Peyer's patch (tissue), 4 donors: Measurements from ENCODE around the gene SNRPD2. TPM values are rescaled to one million over a fixed set of nuclear protein-coding genes. Genes with fewer than 3 reads are reported as not detected.
A peak's percentile ranks its signal among the peaks of the same experiment; 100 is the strongest.
"Not testable (repeated sequence)": the region's sequence is repeated elsewhere in the genome, so short reads cannot be mapped to it uniquely, and the experiment has no call there.

Experiments used
- DNase-seq, 3 donors: peaks; one replicate each; pipeline ENCODE4 v3.0.0-alpha.2; 2017 to 2019
- H3K27ac ChIP-seq, 4 donors: fragments of 200-600 bp; sonication (generic); one replicate each; pipeline ENCODE4 v1.5.1; 2016 to 2019
- H3K27me3 ChIP-seq, 2 donors: fragments of 200-600 bp; sonication (generic); one replicate each; pipeline ENCODE4 v1.5.1; 2019
- H3K36me3 ChIP-seq, 3 donors: fragments of 200-600 bp; sonication (generic); one replicate each; pipeline ENCODE4 v1.5.1; 2016 to 2019
- H3K4me1 ChIP-seq, 4 donors: fragments of 200-600 bp; sonication (generic); one replicate each; pipeline ENCODE4 v1.5.1; 2016 to 2019
- H3K4me3 ChIP-seq, 4 donors: fragments of 200-600 bp; sonication (generic); 1 replicate in 3 of 4; 2 replicates in 1 of 4; pipeline ENCODE4 v1.5.1; 2016 to 2019; ENCODE audit warnings: mild to moderate bottlenecking in 1 of 4
- H3K9me3 ChIP-seq, 4 donors: fragments of 200-600 bp; sonication (generic); one replicate each; pipeline ENCODE4 v1.5.1; 2016 to 2019; ENCODE audit warnings: mild to moderate bottlenecking in 1 of 4
- CTCF ChIP-seq, 6 experiments: fragments of 450-650 bp in 4 of 6; fragments of 200-600 bp in 2 of 6; sonication (generic) in 1 of 6; IDR thresholded peaks; one replicate each; pipeline ENCODE4 v1.5.1; 2017 to 2019; ENCODE audit warnings: antibody characterized with exemption in 6 of 6, mild to moderate bottlenecking in 3 of 6, moderate library complexity in 1 of 6
- POLR2A ChIP-seq, 2 donors: fragments of 450-650 bp; IDR thresholded peaks; one replicate each; pipeline ENCODE4 v1.5.1; 2017; ENCODE audit warnings: antibody characterized with exemption in 2 of 2, mild to moderate bottlenecking in 2 of 2, moderate library complexity in 2 of 2
- total RNA-seq, 4 donors: library from RNA; depleted of rRNA; stranded (reverse); fragments of >200 nt; gene quantifications; one replicate each; pipeline ENCODE4 v1.1.0, GENCODE V29; 2016

SNRPD2 gene
- total RNA-seq, 4 donors from 2014 or later = 47.3 to 86.2 (median 67.3) TPM

GRCh38 chr19:45687599-45687998 lies 4.2 kb downstream of the SNRPD2 start:
- Histone ChIP-seq H3K9me3 (no peaks in the 10 kb centered on the region), H3K27me3 (no peaks in the 10 kb centered on the region), H3K36me3 (peaks cover 0 to 34% (median 0%) of the 10 kb centered on the region in 3 donors), H3K27ac (no peak overlapping the region), H3K4me1 (peaks cover 0 to 9% (median 5%) of the 10 kb centered on the region in 4 donors), H3K4me3 (no peak overlapping the region)
- TF ChIP-seq POLR2A (IDR thresholded peaks at IDR 0.05) (no peak), CTCF (IDR thresholded peaks at IDR 0.05) (no peak)
- DNase-seq = no peak

GRCh38 chr19:45685045-45685444 lies 6.7 kb downstream of the SNRPD2 start:
- not testable (repeated sequence) for H3K9me3 ChIP-seq, H3K4me1 ChIP-seq, DNase-seq, H3K27me3 ChIP-seq, H3K27ac ChIP-seq, H3K4me3 ChIP-seq
- H3K36me3 ChIP-seq = peaks cover 0 to 34% (median 0%) of the 10 kb centered on the region in 3 donors

- Histone ChIP-seq H3K27ac (no peak overlapping the region), H3K36me3 (peaks cover 0 to 26% (median 0%) of the 10 kb centered on the region in 3 donors), H3K4me1 (peaks cover 0 to 8% (median under 1%) of the 10 kb centered on the region in 4 donors), H3K27me3 (no peaks in the 10 kb centered on the region), H3K9me3 (no peaks in the 10 kb centered on the region), H3K4me3 (no peak overlapping the region)
- DNase-seq = no peak
- TF ChIP-seq CTCF (IDR thresholded peaks at IDR 0.05) (no peak), POLR2A (IDR thresholded peaks at IDR 0.05) (no peak)
Observed at GRCh38 chr19:45682908-45683307, 8.8 kb downstream of the SNRPD2 start.

GRCh38 chr19:45682117-45682516 lies 9.6 kb downstream of the SNRPD2 start:
- Histone ChIP-seq H3K9me3 (no peaks in the 10 kb centered on the region), H3K36me3 (peaks cover 0 to 18% (median 0%) of the 10 kb centered on the region in 3 donors), H3K27ac (peak overlapping the region in 2 of 4 donors; percentile 63 to 78), H3K4me3 (peak overlapping the region in 1 of 4 donors; percentile 44), H3K4me1 (peaks cover 0 to 14% (median 7%) of the 10 kb centered on the region in 4 donors), H3K27me3 (no peaks in the 10 kb centered on the region)
- TF ChIP-seq POLR2A (IDR thresholded peaks at IDR 0.05) (no peak), CTCF (IDR thresholded peaks at IDR 0.05) (no peak)
- DNase-seq = no peak

GRCh38 chr19:45681391-45682015 lies 10.2 kb downstream of the SNRPD2 start:
- TF ChIP-seq CTCF (IDR thresholded peaks at IDR 0.05) = peak; percentile 95 to 99 (median 98)
- TF ChIP-seq POLR2A (IDR thresholded peaks at IDR 0.05) = peak in 1 of 2 donors; percentile 36
- H3K9me3 ChIP-seq = no peaks in the 10 kb centered on the region
- DNase-seq = peak; percentile 81 to 95 (median 93)
- peaks cover 0 to 20% (median 8%) of the 10 kb centered on the region in 4 donors for H3K4me1 ChIP-seq
- H3K36me3 ChIP-seq = peaks cover 0 to 12% (median 0%) of the 10 kb centered on the region in 3 donors
- H3K27me3 ChIP-seq = no peaks in the 10 kb centered on the region
- peak overlapping the region in 3 of 4 donors; percentile 55 to 78 (median 63) for H3K27ac ChIP-seq
- H3K4me3 ChIP-seq = peak overlapping the region; percentile 20 to 56 (median 38)

- Histone ChIP-seq H3K27ac (peak overlapping the region in 2 of 4 donors; percentile 35 to 55), H3K36me3 (no peaks in the 10 kb centered on the region), H3K27me3 (no peaks in the 10 kb centered on the region), H3K4me3 (peak overlapping the region; percentile 26 to 55 (median 52)), H3K4me1 (peaks cover 0 to 21% (median 8%) of the 10 kb centered on the region in 4 donors), H3K9me3 (no peaks in the 10 kb centered on the region)
- peak; percentile 95 to 97 (median 96) for DNase-seq
- TF ChIP-seq CTCF (IDR thresholded peaks at IDR 0.05) = no peak
- no peak for TF ChIP-seq POLR2A (IDR thresholded peaks at IDR 0.05)
Observed at GRCh38 chr19:45677351-45678230, 14.2 kb downstream of the SNRPD2 start.
